Hepatocyte (in vitro differentiated cells): Measurements from ENCODE around the gene ST3GAL5.

Experiments
- CTCF ChIP-seq: fragments of 200-600 bp; sonication (generic); IDR thresholded peaks from 2 replicates; pipeline ENCODE4 v1.5.1; 2016; ENCODE audit warnings: antibody characterized with exemption, mild to moderate bottlenecking; ENCODE audit not compliant: poor library complexity
- EZH2phosphoT487 ChIP-seq: fragments of 200-600 bp; sonication (generic); IDR thresholded peaks from one replicate; pipeline ENCODE4 v1.6.1; 2018; ENCODE audit warnings: antibody characterized with exemption, mild to moderate bottlenecking, low read depth, moderate library complexity; ENCODE audit not compliant: unreplicated experiment, severe bottlenecking

DNA sequence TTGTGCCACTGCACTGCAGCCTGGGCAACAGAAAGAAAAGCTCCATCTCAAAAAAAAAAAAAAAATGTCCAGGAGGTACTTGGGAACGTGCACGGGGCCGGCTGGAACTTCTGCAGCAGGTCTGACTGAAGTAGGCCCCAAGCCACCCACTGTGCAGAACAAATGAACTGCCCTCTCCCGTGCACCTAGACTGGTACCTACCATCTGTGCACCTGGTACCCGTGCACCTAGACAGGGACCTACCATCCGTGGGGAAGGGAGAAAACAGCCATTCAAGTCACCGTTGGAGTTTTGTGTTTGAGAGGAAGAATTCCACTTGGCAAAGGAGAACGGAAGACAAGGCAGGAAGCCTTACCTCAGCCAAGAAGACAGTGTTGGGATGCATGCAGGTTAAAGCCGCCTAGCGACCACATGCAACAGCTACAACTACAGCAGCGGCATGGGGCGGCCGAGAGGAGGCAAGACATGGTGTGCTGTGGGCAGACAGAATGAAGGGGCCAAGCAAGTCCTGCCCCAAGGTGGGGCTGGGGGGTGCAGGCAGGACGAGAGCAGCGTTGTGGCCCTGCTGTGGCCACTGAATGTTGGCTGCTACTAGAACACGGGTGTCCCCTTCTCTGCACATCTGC, 16.1 kb downstream of the ST3GAL5 start:
- TF ChIP-seq CTCF (no peak), EZH2phosphoT487 (no peak)
